Dermis microvascular lymphatic vessel endothelial cell (primary cell): ENCODE measurements around the gene MILR1. TPM values are rescaled to one million over a fixed set of nuclear protein-coding genes. Genes with fewer than 3 reads are reported as not detected.
"Not testable (repeated sequence)": the region's sequence is repeated elsewhere in the genome, so short reads cannot be mapped to it uniquely, and the experiment has no call there.

ENCODE experiments used
- DNase-seq, 2 donors: peaks; one replicate each; pipeline versions ENCODE4 v3.0.0 to v3.0.0-alpha.2; 2010; ENCODE audit warnings: low read depth in 2 of 2
- total RNA-seq: library from RNA; depleted of rRNA; stranded (reverse); fragments of >200 nt; gene quantifications from 2 replicates; pipeline ENCODE4 v1.2.1, GENCODE V29; 2014

MILR1 gene
- total RNA-seq, 1 donor from 2014 or later: 2.2 TPM

DNA sequence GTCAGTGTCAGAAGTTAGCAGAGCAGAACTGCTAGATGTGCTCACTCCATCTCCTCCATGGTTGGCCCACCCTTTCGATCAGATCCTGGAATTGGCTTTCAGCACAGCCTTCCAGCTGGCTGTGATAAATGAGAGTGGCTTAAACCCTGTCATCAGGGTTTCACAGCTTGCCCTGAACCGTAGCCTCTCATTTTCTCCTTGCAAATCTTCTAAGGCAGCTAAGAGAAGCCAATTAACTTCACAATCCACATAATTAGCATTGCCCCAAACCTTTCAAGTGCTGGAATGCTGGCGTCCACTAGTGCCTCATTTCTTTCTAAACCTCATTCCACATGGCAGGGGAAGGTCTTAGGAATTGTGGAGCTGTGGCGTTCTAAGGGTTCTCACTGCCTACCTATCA lies 21.7 kb downstream of the MILR1 start:
- DNase-seq: no peak

DNA sequence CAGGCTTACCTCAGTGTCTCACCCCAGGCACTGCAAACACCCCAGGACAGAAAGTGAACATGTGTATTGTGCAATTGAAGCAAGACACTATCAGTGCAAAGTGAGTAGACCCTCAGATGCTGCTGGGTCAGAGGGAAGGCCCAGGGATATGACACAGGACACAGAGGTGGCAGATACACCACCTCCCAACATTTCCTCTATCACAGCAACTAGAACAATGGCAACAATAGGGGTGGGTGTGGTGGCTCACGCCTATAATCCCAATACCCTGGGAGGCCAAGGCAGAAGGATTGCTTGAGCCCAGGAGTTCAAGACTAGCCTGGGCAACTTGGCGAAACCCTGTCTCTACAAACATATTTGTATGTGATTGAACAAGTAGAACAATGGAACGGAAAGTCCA lies 22.5 kb downstream of the MILR1 start:
- DNase-seq: no peak

DNA sequence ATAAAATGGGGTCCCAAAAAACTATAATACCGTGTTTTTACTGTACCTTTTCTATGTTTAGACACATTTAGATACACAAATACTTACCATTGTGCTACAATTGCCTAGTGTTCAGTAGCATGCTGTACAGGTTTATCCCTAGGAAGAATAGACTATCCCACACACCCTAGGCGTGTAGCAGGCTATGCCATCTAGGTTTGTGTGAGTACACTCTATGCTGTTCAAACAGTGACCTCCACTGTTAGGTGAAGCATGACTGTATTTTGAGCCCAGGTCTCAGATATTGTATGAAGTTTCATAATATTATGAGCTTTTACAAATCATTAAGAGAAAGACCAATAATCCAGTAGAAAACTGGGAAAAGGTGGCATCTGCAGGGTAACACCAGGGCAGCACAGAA lies 23.6 kb downstream of the MILR1 start:
- no peak for DNase-seq

DNA sequence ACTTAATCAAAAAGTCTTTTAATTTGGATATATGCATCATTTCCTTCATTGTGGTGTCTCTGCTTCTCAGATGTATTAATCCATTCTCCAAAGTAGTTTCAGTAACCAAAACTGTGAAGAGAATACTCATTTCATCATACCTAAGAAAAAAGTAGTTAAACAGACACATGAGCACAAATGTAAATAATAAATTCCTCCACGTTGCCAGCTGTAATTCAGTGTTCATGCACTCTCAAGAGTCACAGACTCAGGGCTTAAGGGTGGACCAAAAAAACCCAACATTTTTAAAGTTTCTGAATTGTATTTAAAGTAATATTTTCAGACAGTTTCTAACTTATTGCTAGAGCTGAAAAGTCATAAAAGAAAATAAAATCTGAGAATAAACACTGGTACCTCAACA lies 28.9 kb downstream of the MILR1 start:
- DNase-seq: no peak

DNA sequence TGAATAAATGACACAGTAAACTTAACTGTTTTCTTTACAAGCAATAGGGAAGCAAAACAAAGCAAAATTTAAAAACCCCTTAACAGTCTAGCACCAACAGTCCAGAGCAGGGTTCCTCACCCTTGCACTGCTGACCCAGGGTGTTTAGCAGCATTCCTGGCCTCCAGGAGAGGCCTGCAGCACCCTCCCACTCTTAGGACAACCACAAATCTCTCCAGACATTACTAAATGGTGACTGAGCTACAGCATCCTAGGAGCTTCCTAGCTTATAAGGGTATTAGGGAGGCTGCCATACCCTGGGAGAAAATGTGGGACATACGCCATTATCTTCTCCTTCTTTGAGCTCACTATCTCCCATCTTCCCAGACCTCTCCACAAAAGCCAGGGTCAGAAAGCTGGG lies 32.0 kb downstream of the MILR1 start:
- no peak for DNase-seq

DNA sequence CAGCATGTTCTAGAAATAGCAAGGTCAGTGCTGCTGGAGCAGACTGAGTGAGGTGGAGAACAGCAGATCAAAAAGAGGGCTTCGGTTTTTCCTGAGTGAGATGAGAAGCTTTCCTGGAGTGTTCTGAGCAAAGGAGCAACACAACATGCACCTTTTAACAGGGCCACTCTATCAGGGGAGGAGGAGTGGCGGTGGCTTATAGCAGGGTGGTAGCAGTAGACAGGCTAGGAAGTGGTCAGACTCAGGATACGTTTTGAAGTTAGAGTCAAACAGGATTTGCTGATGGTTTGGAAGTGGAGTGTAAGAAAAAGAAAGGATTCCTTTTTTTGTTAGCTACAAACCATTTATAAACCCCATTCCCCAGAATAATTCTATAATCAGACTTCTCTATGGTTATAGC lies 35.5 kb downstream of the MILR1 start:
- no peak for DNase-seq

DNA sequence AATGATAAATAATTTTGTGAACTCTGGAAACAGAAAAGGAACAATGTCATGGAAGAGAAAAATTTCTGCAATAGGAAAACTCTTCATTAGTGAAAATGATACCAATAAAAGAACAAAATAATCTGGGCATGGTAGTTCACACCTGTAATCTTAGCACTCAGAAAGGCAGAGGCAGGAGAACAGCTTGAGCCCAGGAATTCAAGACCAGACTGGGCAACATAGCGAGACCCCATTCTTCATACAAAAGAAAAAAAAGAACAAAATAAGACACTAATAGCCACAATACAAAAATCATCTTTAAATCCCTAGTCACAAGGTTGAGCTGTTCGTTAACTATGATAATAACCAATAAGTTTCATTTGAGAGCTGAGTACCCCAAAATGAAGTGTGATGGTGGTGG lies 39.4 kb downstream of the MILR1 start:
- DNase-seq: no peak

DNA sequence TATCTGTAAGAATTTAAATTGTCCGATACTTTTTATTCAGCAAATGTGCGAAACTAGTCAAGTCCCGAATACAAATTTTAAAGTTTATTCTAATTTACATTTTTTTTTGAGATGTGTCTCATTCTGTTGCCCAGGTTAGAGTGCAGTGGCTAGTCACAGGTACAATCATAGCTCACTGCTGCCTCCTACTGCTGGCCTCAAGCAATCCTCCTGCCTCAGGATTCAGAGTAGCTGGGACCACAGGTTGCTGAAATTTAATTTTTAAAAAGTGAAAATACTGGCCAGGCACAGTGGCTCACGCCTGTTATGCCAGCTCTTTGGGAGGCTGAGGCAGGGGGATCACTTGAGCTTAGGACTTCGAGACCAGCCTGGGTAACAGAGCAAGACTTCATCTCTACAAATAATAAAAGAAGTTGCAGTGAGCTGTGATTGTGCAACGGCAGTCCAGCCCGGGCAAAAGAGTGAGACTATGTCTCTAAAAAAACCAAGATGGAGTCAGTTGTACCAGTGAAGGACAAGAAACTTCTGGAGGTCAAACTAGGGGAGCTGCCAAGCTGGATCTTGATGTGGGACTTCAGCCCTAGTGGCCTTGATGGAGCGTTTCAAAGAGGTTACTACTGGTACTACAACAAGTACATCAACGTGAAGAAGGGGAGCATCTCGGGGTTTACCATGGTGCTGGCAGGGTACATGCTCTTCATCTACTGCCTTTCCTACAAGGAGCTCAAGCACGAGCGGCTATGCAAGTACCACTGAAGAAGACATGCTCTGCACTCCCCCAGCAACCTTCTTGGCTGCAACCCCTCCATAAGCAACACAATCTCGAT lies 42.3 kb downstream of the MILR1 start:
- peak; percentile 50 to 72 for DNase-seq

DNA sequence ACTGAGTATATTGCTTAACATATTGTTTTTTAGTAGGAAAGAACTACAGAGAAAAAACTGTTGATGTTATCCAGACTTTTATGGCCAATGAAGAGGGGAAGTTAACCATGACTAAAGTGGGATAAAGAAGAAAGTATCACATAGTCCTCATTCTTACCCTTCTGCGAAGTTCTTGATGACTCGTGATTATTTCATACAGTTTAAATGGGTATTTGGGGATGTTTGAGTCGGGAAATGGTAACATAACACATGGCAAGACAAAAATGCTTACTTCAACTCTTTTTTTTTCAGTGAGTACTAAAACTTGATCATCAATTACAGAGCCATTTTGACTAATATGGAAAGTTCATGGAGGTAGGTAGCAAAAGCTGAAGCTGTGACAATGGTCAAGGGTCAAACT lies 43.1 kb downstream of the MILR1 start:
- DNase-seq: no peak

DNA sequence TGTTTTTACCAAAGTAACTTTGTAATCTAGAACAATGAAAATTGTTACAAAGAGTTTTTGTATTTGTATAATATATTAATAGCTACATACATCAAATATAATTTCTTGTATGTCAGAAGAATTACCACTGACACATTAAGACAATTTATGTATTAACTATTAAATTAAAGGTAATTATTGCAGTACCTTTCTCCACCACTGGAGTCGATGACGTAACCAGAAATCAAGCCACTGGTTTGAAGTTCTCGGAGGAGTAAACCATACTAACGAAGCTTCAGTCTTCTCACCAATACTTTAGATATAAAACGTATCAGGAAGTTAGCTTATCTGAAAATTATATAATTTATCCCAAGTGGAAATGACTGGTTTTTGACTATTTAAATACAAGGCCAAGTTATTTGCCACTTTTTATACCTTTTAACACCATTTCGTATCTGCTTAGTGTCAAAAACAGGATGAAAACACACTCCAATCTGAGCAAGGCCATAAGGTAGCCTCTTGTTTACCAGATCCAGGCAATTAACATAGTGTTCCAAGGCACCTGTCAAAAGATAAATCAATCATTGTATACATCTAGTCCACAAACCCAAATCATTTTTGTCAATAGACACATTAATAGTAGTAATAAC lies 43.7 kb downstream of the MILR1 start:
- peak in 1 of 2 donors; percentile 44 for DNase-seq

DNA sequence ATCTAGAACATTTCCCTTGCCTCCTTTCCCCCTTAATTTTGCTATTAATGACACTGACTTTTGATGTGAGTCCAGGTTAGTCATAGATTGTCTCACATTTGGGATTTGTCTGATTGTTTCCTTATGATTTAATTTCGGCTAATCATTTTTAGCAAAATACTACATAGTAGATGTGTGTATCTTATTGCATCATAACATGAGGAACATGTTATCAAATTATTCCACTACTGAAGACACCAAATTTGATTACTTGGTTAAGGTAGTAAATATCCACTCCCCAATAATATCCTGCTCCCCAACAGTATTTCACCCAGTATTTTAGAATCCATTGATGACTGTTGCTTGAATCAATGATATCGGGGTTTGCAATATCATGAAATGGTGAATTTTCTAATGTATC lies 45.2 kb downstream of the MILR1 start:
- DNase-seq: no peak

DNA sequence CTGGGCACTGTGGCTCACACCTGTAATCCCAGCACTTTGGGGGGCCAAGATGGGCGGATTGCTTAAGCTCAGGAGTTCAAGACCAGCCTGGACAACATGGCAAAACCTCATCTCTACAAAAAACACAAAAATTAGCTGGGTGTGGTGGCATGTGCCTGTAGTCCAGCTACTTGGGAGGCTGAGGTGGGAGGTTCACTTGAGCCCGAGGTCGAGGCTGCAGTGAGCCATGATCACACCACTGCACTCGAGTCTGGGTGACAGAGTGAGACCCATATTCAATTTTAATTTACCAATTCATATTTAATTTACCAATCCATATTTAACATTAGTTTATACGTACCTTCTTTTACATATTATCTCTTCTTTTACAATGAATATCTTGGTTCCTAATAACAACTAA lies 46.4 kb downstream of the MILR1 start:
- DNase-seq: not testable (repeated sequence)

DNA sequence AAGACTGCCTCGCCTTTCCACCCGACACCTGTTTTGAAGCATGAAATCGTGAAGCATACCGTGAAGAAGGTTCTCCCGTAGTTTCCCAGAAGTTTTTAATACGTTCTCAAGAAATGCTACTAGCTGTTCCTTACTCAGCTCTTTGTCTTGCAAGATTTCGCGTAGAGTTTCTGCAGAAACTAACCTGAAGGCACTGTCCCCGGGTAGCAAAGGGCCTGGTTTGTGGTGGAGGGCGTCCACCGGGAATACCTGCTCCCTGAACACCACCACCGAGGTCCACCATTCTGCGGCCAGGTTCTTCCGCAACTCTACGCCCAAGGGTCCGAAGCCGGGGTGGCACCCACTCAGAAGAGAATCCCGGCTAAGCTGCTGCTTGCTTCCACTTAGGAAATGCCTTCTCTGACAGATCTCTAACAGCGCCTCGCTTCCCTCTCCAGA lies 47.5 kb downstream of the MILR1 start:
- no peak for DNase-seq

DNA sequence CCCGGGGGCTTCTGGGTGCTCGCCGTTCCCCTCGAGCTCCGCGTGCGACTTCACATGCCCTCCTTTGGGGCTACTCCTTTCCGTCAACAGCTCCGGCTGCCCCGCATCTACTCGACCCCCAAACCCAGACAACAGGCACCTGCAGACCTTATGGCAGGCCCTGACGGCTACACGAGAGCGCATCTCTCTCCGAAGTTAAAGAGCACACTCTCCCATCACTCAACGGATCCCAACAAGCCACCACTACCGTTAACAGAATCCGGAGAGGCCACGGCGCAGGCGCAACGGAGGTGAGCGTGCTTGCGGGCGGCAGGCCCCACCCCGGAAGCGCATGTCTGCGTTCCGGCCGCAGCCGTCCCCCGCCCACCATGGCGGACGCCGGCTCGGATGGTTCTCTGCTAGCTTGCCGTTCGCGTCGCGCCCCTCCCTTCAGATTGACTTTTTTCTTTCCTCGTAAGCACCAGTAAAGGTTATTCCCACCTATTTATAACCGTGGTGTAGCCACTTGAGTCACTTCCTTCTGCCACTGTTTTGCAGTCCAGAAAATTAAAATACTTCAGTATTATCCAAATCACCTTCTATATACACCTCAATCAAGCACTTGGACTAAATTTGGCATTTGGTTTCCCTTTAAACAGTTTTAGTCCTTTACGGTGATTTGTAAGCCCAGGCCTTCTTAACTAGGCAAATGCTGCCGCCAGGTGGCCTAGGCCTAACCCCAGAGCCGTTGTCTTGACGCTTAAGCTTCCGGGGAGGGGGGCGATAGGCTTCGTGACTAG lies 48.1 kb downstream of the MILR1 start, which contains the start of gene POLG2:
Gene POLG2 (minus strand): TSS at position 269 of the 779 bp plus-strand sequence. CDS start 86 bp downstream, at position 183.
- peak; percentile 75 to 93 for DNase-seq

DNA sequence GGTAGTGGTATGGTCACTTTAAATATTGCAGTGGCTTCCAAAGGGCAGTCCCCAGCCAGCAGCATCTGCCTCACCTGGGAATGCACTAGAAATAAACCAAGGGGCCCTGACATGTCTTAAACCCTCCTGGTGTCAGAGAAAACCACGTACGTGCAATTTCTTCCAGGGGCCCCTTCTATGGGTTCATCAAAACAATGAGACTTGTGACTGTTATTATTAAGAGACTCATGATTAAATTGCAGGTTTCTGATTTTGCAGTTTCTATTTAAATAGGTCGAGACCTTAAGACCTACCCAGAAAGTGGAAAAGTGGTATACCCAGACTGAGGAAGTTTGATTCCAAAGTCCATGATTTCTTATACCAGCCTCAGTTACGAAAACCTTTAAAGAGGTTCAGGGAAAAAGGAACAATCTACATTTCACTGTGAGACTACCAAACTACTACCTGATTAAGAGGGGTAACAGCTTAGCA lies 48.7 kb downstream of the MILR1 start:
- no peak for DNase-seq

DNA sequence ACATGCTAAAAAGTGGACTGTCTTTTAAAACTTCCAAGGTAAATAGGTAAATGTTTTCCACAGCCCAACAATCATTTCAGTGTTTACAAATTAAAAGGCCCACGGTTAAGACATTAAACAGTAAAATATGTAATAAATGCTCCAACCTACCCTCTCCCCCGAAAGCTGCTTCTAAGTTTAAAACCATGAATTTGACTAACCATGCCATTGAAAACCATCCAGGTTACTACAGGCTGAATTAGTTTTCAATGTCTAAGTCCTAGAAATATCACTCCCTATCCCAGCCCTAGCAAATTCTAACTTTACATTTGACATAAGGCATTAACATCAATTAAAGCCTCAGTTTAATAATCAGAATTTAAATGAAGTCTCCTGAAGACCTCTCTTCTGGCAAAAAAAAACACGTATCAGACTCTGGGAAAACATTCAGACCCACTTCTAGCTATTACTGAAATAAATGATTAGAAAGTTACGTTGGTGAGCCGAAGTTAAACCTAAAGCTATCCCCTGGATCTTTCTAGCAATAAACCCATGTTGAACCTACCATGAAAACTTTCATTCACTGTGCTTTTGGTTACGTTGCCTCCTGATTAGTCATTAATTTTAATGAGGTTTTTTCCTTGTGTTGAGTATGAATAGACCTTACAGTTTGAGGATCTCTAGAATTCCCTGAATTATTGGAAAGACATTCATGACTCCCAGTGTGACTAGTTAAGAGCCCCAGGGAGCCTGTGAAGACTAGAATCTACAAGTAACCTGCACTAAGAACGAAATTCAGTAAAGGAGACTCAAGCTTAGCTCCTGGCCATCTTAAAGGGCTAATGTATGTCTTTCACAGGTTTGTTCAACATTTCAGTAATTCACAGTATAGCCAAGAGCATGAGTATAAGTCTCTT lies 49.6 kb downstream of the MILR1 start:
- DNase-seq: no peak

DNA sequence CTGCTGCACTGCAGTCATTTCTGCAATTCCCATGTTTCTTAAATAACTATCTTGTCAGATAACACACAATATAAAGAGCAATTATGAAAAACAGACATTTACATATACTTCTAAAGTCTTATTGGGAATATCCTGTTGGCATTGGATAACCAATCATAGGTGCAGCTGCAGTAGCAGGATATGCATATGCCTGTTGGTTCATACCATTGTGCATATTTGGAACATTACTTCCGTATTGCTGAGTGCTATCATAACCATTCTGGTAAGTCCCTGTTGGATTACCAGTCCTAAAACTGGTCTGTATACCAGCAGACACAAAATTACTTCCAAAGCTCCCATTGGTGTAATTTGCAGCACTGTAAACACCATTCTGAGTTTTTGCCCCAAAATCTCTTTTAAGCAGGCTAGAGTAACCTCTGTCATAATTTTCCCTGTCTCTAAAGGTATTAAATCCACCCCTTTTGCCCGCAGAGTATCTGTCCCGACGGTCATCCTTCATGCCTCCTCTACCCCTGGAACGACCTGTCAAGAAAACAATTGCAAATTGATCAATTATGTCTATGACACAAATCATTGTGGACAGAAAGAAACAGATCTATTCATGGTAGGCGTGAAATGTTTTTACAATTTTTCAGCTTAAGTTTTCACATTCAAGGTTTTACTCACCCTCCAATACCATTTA lies 51.0 kb downstream of the MILR1 start:
- DNase-seq: no peak

DNA sequence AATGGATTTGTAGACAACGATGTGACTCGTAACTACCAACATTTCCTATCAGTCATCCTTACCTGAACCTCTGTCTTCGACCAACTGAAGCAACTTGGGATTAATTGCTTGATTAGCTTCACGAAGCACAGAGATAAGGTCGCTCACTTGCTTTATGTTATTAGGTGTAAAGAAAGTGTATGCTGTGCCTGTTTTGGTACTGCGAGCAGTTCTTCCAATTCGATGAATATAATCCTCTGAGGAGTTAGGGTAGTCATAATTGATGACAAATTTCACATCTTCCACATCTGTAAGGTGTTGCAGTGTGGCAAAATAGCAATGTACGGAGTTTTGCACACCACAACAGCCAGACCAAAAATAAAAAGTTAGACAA lies 51.6 kb downstream of the MILR1 start:
- no peak for DNase-seq

DNA sequence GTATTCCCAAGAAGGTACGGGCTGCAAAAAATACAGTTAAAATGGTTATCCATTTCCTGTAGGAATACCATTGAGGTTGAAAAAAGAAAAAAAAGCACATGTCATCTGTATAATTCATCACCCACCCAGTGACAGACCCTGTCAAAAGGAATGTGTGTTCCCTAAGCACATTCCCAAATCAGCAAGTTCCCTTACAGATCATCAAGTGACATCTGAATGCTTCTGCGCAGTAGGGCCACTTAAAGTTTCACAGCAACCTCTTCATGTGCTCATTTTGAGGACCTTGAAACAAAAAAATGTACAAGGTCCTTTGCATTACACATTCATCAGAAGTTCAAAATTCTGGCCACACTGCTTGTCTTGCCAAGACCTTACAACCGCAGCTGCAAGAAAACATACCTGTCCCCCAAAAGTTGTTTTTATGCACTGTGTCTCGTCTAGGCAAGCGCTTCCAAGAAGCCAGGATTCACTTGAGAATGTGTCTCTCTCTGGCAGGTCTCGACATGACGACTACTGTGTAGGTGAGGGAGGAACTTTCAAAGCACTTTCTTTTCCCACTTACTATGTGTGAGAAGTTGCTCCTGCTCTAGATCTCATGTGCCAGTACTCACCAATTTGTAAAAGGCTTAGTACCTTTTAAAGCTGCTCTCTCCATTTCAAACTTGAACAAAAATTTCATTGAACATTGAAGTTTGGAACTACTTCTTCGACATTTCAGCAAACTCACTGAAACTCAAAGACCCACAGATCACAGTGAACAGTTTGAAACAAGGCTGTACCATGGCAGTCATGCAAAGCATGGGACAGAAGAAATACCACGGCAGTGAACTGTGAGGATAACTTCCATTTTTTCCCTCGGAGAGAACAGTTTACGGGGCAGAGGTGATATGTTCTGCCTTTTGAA lies 52.2 kb downstream of the MILR1 start:
- no peak for DNase-seq

DNA sequence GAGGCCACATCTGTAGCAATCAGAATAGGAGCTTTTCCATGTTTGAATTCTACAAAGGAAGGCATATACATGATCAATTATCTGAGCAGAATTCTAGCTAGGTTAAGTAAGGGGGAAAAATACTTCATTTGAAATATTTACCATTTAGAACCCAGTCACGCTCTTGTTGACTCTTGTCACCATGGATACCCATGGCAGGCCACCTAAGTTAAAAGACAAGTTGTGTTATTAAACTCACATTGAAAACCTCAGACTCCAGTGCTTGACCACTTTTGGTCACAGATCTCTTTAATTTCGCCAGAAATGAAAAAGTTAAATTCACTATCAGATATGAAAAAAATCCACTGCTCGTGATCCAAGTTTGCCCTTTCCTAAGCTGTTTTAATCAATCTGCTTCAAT lies 53.1 kb downstream of the MILR1 start:
- no peak for DNase-seq
